ENCODE data around the gene TNS1. TPM values are rescaled to one million over a fixed set of nuclear protein-coding genes. Genes with fewer than 3 reads are reported as not detected.

The TNS1 gene
- total RNA-seq, 1 donor from 2014 or later: 0.24 TPM

DNA sequence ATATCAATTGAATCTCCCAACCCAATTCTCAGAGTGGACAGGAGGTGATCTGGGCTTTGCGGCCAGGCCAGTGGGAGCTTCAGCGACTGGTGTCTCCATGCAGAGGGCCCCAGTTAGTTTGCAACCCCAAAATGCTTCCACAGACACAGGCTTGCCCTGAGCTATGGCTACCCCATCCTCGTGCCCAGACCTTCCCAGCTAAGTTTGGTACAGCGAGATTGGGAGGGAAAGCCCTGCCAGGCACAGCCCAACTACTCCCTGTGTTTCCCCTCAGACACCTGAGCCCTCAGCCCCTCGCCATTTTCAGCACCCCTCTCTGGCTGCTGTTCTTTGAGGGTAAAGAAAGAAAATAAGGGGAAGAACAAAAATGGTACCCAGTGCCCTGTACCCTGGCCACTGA lies 142.9 kb downstream of the TNS1 start:
- no peak overlapping the region for H3K27ac ChIP-seq
- H3K4me3 ChIP-seq: no peak overlapping the region
- peaks cover 8% of the 10 kb centered on the region for H3K27me3 Mint-ChIP-seq (ENCODE audit: insufficient read depth, low read depth)
- no peak overlapping the region for H3K4me3 Mint-ChIP-seq
- H3K27ac Mint-ChIP-seq: peak overlapping the region; percentile 37
- H3K27me3 ChIP-seq: peaks cover 80% of the 10 kb centered on the region
- H3K4me1 Mint-ChIP-seq: peaks cover 36% of the 10 kb centered on the region
- H3K9me3 ChIP-seq (ENCODE audit: low read depth): no peaks in the 10 kb centered on the region
- no peaks in the 10 kb centered on the region for H3K9me3 Mint-ChIP-seq
- H3K36me3 Mint-ChIP-seq: no peaks in the 10 kb centered on the region
- peaks cover 10% of the 10 kb centered on the region for H3K4me1 ChIP-seq
- no peak overlapping the region for H3K9ac ChIP-seq
- H4K20me1 ChIP-seq (ENCODE audit: low read depth): peaks cover 8% of the 10 kb centered on the region
- H3K4me2 ChIP-seq: no peak overlapping the region
- no peaks in the 10 kb centered on the region for H3K79me2 ChIP-seq (ENCODE audit: low read depth)
- H2AFZ ChIP-seq (replicated peaks): no peak overlapping the region
- no peaks in the 10 kb centered on the region for H3K36me3 ChIP-seq
- no peak for TF ChIP-seq EZH2 (IDR thresholded peaks at IDR 0.05)
- TF ChIP-seq EZH2phosphoT487 (IDR thresholded peaks at IDR 0.05): no peak
- TF ChIP-seq, protein P1, sequence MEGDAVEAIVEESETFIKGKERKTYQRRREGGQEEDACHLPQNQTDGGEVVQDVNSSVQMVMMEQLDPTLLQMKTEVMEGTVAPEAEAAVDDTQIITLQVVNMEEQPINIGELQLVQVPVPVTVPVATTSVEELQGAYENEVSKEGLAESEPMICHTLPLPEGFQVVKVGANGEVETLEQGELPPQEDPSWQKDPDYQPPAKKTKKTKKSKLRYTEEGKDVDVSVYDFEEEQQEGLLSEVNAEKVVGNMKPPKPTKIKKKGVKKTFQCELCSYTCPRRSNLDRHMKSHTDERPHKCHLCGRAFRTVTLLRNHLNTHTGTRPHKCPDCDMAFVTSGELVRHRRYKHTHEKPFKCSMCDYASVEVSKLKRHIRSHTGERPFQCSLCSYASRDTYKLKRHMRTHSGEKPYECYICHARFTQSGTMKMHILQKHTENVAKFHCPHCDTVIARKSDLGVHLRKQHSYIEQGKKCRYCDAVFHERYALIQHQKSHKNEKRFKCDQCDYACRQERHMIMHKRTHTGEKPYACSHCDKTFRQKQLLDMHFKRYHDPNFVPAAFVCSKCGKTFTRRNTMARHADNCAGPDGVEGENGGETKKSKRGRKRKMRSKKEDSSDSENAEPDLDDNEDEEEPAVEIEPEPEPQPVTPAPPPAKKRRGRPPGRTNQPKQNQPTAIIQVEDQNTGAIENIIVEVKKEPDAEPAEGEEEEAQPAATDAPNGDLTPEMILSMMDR (IDR thresholded peaks at IDR 0.05): no peak
- H3F3A ChIP-seq (ENCODE audit: low read depth): no peaks in the 10 kb centered on the region
- DNase-seq (ENCODE audit: low spot score): no peak

DNA sequence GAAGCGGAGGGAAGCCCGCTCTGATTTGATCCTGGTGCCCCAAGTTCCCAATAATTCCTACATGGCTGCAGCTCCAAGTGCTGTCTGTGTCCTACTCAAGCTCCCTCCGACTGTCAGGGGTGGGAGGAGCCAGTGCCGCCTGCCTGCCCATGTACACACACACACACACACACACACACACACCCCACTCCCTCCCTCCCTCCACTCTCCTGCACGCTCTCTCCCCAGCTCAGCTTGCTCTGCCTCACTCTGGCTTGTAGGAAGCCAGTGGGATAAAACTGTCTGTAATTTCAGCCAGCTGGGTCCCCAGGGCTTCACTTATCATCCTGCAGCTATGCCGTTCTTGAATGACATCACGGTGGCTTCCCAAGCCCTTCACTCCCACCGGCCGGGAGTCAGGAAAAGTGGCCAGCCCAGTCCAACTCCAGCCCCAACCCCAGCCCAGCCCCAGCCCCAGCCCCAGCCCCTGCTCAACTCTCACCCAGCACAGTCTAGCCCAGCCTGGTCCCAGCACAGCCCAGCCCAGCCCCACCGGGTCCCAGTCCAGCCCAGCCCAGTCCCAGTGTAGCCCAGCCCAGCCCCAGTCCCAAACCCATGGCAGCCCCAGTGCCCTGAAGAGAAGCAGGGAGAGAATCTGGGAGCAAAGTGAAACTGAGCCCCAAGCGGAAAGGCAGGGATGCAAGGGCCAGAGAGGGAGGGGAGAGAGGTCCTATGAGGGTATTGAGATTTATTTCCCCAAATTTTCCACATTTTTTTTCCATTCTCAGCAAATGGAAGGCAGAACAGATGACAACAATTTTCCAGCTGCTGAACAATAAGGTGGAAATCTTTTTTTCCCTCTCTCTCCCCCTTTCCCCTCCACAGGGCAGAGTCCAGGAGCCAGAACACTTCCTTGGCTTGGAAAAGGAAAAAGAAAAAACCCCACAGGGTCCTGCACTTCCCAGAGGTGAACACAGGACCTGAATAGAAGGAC lies 144.0 kb downstream of the TNS1 start:
- H3K79me2 ChIP-seq (ENCODE audit: low read depth): no peaks in the 10 kb centered on the region
- H3K27ac Mint-ChIP-seq: peak overlapping the region; percentile 97
- TF ChIP-seq, protein P1 (IDR thresholded peaks at IDR 0.05): no peak
- TF ChIP-seq EZH2phosphoT487 (IDR thresholded peaks at IDR 0.05): no peak
- no peak for TF ChIP-seq EZH2 (IDR thresholded peaks at IDR 0.05)
- no peak overlapping the region for H3K4me3 ChIP-seq
- peak; percentile 75 for DNase-seq (ENCODE audit: low spot score)
- H3K36me3 Mint-ChIP-seq: no peaks in the 10 kb centered on the region
- peaks cover 8% of the 10 kb centered on the region for H4K20me1 ChIP-seq (ENCODE audit: low read depth)
- no peak overlapping the region for H2AFZ ChIP-seq (replicated peaks)
- H3K4me2 ChIP-seq: no peak overlapping the region
- H3K4me1 Mint-ChIP-seq: peaks cover 37% of the 10 kb centered on the region
- H3K27me3 Mint-ChIP-seq (ENCODE audit: insufficient read depth, low read depth): peaks cover 8% of the 10 kb centered on the region
- peak overlapping the region; percentile 72 for H3K4me3 Mint-ChIP-seq
- H3F3A ChIP-seq (ENCODE audit: low read depth): no peaks in the 10 kb centered on the region
- no peaks in the 10 kb centered on the region for H3K9me3 Mint-ChIP-seq
- no peaks in the 10 kb centered on the region for H3K36me3 ChIP-seq
- H3K4me1 ChIP-seq: peaks cover 10% of the 10 kb centered on the region
- H3K27me3 ChIP-seq: peaks cover 82% of the 10 kb centered on the region
- H3K9me3 ChIP-seq (ENCODE audit: low read depth): no peaks in the 10 kb centered on the region
- no peak overlapping the region for H3K27ac ChIP-seq
- no peak overlapping the region for H3K9ac ChIP-seq

DNA sequence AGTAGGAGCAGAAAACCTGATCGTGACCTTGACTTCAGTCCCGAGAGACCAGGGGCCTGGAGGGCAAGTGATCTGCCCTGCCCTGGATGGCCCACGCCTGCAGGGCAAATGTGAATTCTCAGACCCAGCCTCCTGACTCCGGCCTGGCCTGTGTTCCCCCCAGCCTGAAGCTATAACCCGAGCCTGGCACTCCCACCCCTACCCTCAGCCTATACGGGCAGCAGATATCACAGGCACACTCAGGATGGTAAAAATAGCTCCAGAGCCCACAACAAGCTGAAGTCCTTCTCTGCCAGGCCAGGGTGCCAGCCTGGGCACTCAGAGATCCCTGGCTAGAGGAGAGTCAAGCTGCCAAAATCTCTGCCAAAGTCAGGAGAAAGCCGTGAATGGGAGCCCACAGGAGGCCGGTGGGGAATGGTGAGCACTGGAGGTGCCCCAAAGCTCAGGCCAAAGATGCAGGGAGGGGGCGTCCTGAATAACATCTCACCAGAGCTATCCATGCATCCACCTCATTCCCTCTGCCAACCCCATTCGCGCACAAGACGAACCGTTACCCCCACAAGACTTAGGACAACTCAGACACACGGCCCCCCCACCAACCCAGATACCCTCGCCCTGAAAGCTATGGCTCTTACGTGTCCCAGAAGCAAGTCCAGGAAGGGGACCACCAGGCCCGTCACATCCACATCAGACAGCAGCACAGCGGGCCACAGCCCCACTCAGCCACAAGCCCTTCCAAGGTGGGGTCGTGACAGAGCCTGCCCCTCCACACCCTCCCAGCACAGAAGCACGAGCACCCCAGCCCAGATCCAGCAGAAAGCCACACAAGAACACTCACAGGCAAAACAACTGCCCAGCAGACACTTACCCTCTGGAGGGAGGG lies 144.9 kb downstream of the TNS1 start:
- Mint-ChIP-seq H3K27ac (peak overlapping the region; percentile 97), H3K36me3 (no peaks in the 10 kb centered on the region), H3K4me3 (peak overlapping the region; percentile 72), H3K27me3 (ENCODE audit: insufficient read depth, low read depth) (peaks cover 9% of the 10 kb centered on the region), H3K4me1 (peaks cover 42% of the 10 kb centered on the region), H3K9me3 (no peaks in the 10 kb centered on the region)
- H3F3A ChIP-seq (ENCODE audit: low read depth): no peaks in the 10 kb centered on the region
- peaks cover 78% of the 10 kb centered on the region for H3K27me3 ChIP-seq
- H3K27ac ChIP-seq: no peak overlapping the region
- no peak overlapping the region for H3K4me2 ChIP-seq
- no peak overlapping the region for H2AFZ ChIP-seq (replicated peaks)
- peaks cover 8% of the 10 kb centered on the region for H4K20me1 ChIP-seq (ENCODE audit: low read depth)
- H3K9me3 ChIP-seq (ENCODE audit: low read depth): no peaks in the 10 kb centered on the region
- H3K4me1 ChIP-seq: peaks cover 11% of the 10 kb centered on the region
- H3K9ac ChIP-seq: no peak overlapping the region
- TF ChIP-seq, protein P1 (IDR thresholded peaks at IDR 0.05): no peak
- TF ChIP-seq EZH2phosphoT487 (IDR thresholded peaks at IDR 0.05) (no peak), EZH2 (IDR thresholded peaks at IDR 0.05) (no peak)
- no peaks in the 10 kb centered on the region for H3K79me2 ChIP-seq (ENCODE audit: low read depth)
- no peak for DNase-seq (ENCODE audit: low spot score)
- H3K36me3 ChIP-seq: no peaks in the 10 kb centered on the region
- no peak overlapping the region for H3K4me3 ChIP-seq
